ENCODE data around the gene VPS72. TPM values are rescaled to one million over a fixed set of nuclear protein-coding genes. Genes with fewer than 3 reads are reported as not detected.

The VPS72 gene
- total and polyA plus RNA-seq, 2 of the 13 experiments (the other 11 are each of a cell fraction or from before 2014, with no cell fraction given): 33.7 to 34.5 TPM

GRCh38 chr1:151198254-151199127, 8.5 kb upstream of the VPS72 start, which contains the start of gene PIP5K1A:
Gene PIP5K1A (plus strand): TSS chr1:151198552. CDS start chr1:151198997, 445 bp downstream.
- H4K20me1 ChIP-seq (ENCODE audit: insufficient read depth, low read length): peaks cover 18% of the 10 kb centered on the region
- WGBS (ENCODE audit: low lambda C conversion rate): under 1% methylated on average over 43 of the region's 60 CpGs
- DNase-seq (ENCODE audit: low spot score): peak; percentile 97
- peaks cover 45% of the 10 kb centered on the region for H3K79me2 ChIP-seq (ENCODE audit: insufficient read depth, low read length)
- H3K36me3 ChIP-seq (replicated peaks in 1 of 2; ENCODE audit: control insufficient read depth in 1 of 2, insufficient read depth in 2 of 2, low read length in 2 of 2): peaks cover 3 to 14% of the 10 kb centered on the region in 2 experiments; a peak in 4 of 5 replicates
- H3K27ac ChIP-seq (ENCODE audit: extremely low read length, insufficient read depth, low read length): peak within 1 kb of the TSS; percentile 93
- H3K9ac ChIP-seq (ENCODE audit: insufficient read depth, low read depth, low read length): peak within 1 kb of the TSS; percentile 89
- peak within 1 kb of the TSS; percentile 87 for H3K4me2 ChIP-seq (ENCODE audit: low read depth, low read length)
- in situ Hi-C loops (cut with HindIII; ENCODE audit: extremely low pct_ligation_motif_present, low pct_unique_long_range_greater_than_20kb) (no loop called here), intact Hi-C loops (cut with micrococcal nuclease; ENCODE audit: unreplicated experiment) (loop anchor here (1.0 to 5.0 kb wide), 2 partner anchors 83 to 149 kb away; partner anchors contain the start of gene RFX5)
- ChIA-PET POLR2A (interaction anchor here (0.7 to 4.0 kb wide), 6 partner anchors 9 to 457 kb away, joined by 3 to 12 read pairs (median 5); partner anchors contain the start of genes LYSMD1, PI4KB, PSMD4 and SCNM1), CTCF (ENCODE audit: low intra/inter-chr PET ratio, low total read pairs) (no interaction called here)
- H3K9me3 ChIP-seq (ENCODE audit: low read length): no peaks in the 10 kb centered on the region
- peak within 1 kb of the TSS; percentile 87 to 95 (median 94) for H3K4me3 ChIP-seq (replicated peaks in 1 of 3; ENCODE audit: insufficient read depth in 1 of 3, low read depth in 2 of 3, low read length in 3 of 3)
- peak; percentile 76 for ATAC-seq
- H2AFZ ChIP-seq (ENCODE audit: low read length): no peak within 1 kb of the TSS
- H3K4me1 ChIP-seq (ENCODE audit: insufficient read depth, low read length): peaks cover 34% of the 10 kb centered on the region
- peak; percentile 87 for FAIRE-seq
- TSS peak; percentile 62 for BruUV-seq (replicated peaks)
- no peaks in the 10 kb centered on the region; a peak in 1 of 5 replicates for H3K27me3 ChIP-seq (ENCODE audit: control insufficient read depth in 1 of 2, insufficient read depth in 2 of 2, low read length in 2 of 2)
- TF ChIP-seq PAWR (CRISPR knock-in tag; IDR thresholded peaks at IDR 0.05; ENCODE audit: borderline replicate concordance) (no peak), ZNF143 (CRISPR knock-in tag; IDR thresholded peaks at IDR 0.05) (no peak; the same call in 1 of the 2 replicates), ZNF253 (CRISPR knock-in tag; IDR thresholded peaks at IDR 0.05; ENCODE audit: borderline replicate concordance) (0 out of 2 replicates have a peak, but pooled peaks have one; percentile 47), HMG20B (CRISPR knock-in tag; conservative IDR thresholded peaks at IDR 0.05) (no peak), NKX3-1 (CRISPR knock-in tag; IDR thresholded peaks at IDR 0.05) (no peak), ZNF776 (CRISPR knock-in tag; IDR thresholded peaks at IDR 0.05) (no peak), KIAA2018 (CRISPR knock-in tag; IDR thresholded peaks at IDR 0.05; ENCODE audit: borderline replicate concordance) (0 out of 2 replicates have a peak, but pooled peaks have one; percentile 27), ZNF205 (CRISPR knock-in tag; IDR thresholded peaks at IDR 0.05) (no peak), PAX8 (CRISPR knock-in tag; IDR thresholded peaks at IDR 0.05; ENCODE audit: borderline replicate concordance) (no peak), ZNF276 (CRISPR knock-in tag; IDR thresholded peaks at IDR 0.05; ENCODE audit: low read depth) (no peak)

Measured in HepG2 (cell line).